GM19328 (cell line): ENCODE data around the gene CACNA1B.

Experiments
- ATAC-seq: cut with Tn5 transposase; IDR thresholded peaks from one replicate; pipeline ENCODE4 v1.9.1; 2021; ENCODE audit warnings: mild to moderate bottlenecking, moderate library complexity; ENCODE audit not compliant: unreplicated experiment

The CACNA1B gene

DNA sequence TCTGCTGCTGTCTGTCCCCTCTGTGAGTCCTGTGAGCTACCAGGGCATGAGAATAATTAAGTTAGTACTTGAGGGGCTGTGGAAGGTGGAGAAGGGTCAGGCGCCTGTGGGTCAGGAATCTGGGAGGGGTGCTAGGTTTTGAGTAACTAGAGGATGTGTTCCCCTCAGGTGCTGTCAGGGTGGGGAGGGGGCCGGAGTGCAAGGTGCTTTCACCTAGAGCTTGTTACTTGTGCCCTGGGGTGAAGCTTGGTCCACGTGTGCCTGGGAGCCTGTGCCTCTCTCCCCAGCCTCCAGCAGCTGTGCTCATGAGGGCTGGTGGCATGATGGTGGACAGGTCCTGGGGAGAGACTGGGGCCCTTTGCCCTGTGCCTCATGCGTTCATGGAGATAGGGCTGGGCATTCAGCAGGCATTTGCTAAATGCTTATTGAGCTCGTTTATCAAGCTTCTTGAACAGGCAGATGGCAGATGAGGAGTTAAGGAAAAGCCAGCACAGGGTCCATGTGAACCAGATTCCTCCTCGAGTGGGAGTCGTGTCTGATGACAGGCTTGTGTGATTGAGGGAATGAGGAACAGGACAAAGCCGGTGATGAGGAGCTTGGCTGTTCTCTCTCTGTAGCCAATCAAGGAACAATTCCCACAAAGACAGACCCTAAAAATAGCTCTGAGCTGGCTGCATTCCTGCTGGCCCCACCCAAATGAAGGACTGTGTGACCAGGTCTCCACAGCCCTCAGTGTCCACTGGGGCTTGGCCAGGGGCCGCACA is 40.9 kb downstream of the CACNA1B start:
- no peak for ATAC-seq

DNA sequence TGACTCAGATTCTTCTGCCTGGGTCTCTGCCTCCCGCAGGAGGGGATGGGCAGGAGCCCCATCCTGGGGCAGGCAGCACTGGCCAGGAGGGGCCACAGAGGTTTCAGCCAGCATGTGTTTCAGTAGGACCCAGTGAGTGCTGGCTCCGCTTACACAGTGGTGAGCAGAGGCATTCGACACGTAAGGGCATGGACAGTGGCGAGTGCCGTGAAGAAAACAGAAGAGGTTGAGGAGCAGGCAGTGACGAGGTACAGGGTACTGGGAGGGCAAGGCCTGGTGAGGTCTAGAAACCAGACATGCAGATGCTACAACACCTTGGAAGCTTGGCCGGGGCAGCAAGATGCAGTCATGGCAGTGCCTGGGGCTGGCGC is 41.5 kb downstream of the CACNA1B start:
- no peak for ATAC-seq

DNA sequence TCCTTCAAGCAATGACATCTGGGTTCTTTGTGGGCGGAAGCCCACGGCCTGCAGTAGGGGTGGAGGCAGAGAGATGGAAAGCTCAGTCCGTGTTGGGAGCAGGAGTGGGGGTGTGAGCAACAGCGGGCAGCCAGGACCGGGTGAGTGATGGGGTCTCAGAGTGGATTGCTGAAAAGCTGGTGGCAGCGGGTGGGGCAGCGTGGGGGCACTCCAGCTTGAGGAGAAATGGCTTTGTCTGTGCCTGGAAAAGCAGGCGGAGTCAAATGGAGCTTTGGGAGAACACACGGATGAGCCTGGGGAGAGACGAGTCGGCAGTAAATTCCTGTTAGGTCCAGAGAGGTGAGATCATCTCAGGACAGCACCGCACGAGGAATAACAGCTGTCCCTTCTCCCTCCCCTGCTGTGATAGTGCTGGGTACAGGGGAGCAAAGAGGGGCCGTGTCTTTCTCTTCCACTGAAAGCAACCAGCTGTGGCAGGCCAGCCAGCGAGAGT is 42.1 kb downstream of the CACNA1B start:
- no peak for ATAC-seq

DNA sequence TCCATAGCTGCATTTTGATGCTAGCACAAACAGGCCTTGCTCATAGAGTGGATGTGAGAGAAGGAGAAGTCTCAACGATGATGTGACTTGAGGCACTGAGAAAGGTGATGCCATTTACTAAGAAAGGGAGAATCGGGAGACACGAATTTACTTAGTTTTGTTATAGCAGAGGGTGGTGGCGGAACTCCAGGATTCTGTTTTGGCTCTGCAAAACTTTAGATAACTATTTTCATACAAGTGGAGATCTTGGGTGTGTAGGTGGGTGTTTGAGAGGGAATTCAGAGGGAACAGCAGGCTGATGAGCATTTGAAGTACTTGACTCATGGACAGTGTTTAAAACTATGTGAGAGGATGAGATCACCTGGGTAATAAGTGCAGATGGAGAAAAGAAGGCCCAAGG is 43.2 kb downstream of the CACNA1B start:
- ATAC-seq, result no peak

DNA sequence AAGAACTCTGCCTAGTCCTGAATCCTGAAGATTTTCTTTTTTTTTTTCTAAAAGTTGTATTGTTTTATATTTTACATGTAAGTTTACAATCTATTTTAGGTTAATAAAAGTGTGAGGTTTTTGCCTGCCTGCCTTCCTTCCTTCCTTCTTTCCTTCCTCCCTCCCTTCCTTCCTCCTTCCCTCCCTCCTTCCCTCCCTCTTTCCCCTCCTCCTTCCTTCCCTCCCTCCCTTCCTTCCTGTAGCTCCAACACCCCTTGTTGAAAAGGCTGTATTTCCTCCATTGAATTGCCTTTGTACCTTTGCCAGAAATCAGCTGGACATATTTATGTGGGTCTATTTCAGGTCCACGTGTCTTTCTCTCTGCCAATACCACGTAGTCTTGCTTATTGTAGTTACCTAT is 46.6 kb downstream of the CACNA1B start:
- ATAC-seq, result no peak

DNA sequence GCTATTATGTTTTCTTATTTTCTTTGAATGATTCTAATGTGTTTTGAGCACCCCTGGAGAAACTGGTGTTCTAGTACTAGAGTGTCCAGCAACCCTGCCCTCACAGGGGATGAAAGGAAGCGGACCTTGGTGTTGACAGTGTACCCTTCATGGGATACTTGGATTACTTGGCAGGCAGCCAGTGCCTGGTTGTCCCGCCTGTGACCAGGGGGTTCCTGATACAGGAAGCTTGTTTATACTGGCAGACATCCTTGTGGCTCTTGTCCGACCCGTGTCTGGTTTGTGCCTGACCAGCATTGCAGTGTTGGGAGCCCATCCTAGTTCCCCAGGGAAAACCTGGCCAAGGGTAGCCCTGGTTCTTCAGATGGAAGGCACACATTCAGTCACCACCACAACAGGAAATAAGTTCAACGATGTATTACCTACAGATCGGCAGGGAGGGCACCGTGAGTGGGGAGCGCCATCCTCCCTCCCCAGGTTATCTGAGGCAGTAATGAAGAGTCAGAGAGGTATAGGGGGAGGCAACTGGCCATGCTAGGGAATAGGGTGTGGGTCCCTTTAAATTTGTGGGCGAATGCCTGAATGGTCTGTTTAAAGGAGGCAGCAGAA is 47.3 kb downstream of the CACNA1B start:
- no peak for ATAC-seq

GRCh38 chr9:137943655-137944054 is 66.1 kb downstream of the CACNA1B start:
- no peak for ATAC-seq

DNA sequence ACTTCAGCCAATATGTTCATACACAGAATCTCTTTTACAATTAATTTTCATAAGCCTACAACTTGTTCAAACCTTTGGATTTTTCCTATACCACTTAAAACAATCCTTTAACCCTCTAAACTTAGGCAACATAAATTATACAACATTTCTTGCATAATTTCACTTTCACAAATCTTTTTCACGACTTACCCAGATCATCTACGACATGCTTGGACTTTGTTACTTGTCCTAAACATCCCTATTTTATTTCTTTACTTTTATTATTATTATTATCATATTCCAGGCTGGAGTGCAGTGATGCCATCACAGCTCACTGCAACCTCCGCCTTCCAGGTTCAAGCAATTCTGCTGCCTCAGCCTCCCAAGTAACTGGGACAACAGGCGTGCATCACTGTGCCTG is 68.0 kb downstream of the CACNA1B start:
- ATAC-seq, result no peak

DNA sequence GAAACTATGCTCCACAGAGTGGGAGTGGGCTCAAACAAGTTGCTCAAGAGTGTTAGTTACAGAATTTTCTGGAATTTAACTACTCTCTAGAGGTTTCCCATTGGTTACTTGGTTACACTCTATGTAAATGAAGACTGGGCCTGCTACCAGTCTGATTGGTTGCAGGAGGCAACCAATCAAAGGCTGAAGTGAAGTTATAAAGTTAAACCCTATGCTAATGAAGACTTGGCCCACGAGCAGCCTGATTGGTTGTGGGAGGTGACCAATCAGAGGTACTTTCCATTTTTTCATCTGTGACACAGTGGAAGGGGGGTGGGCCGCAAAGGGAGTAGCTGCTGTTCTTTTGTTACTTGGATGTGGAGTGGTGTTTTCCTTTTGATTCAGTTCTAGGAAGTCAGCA is 69.4 kb downstream of the CACNA1B start:
- no peak for ATAC-seq

DNA sequence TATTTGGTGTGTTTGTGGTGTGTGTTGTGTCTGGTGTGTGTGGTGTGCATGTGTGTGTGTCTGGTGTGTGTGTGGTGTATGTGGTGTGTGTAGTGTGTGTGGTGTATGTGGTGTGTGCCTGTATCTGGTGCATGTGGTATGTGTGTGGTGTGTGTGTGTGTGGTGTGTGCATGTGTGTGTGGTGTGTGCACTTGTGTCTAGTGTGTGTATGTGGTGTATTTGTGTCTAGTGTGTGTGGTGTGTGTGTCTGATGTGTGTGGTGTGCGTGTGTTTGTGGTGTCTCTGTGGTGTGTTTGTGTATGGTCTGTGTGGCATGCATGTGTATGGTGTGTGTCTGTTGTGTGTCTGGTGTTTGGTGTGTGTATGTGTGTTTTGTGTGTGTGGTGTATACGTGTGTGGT is 71.1 kb downstream of the CACNA1B start:
- ATAC-seq, result no peak

DNA sequence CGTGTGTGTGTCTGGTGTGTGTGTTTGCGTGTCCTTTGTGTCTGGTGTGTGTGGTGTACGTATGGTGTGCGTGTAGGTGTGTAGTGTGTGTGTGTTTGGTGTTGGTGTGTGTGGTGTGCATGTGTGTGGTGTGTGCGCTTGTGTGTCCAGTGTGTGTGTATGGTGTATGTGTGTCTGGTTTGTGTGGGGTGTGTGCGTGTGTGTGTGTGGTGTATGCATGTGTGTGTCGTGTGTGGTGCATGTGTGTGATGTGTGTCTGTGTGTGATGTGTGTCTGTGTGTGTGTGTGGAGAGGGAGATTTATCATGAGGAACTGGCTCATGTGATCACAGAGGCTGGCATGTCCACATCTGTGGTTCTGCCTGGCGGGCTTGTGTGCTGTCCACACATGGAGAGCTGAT is 71.7 kb downstream of the CACNA1B start:
- ATAC-seq, result no peak

GRCh38 chr9:137951107-137951506 is 73.5 kb downstream of the CACNA1B start:
- ATAC-seq, result no peak

- no peak for ATAC-seq
Measured at GRCh38 chr9:137951597-137952490, 74.3 kb downstream of the CACNA1B start.

DNA sequence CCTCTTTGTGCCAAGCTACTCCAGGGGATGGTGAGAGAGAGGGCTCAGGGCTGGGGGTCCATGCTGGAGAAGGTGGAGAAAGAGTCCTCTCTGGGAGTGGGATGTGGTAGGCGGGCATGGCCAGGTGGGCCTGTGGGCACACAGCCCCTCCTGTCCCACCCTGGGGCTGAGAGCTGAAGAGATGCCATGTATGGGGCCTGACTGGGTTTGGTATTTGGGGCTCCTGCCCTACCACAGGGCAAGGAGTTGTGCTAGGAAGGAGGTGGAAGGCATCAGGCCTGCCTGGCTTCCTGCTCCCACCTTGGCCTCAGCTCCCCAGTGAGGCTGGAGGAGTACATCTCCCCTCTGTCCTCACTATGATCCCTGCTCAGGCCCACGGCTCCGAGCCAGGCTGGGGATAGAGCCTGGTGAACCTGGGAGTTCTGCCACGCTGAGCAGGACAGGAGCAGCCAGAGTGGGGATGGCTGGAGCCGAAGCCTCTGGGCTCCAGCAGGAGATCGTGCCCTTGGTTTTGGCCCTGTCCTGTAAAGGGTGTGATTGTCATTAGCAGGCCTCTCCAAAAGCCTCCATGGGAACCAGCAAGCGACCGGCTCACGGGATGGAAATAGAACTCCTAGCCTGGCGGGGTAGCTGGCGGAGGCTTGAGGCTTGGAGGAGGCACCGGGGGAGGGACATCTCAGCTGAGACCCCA is 75.5 kb downstream of the CACNA1B start:
- no peak for ATAC-seq

- no peak for ATAC-seq
Measured at GRCh38 chr9:137953683-137954438, 76.3 kb downstream of the CACNA1B start.

DNA sequence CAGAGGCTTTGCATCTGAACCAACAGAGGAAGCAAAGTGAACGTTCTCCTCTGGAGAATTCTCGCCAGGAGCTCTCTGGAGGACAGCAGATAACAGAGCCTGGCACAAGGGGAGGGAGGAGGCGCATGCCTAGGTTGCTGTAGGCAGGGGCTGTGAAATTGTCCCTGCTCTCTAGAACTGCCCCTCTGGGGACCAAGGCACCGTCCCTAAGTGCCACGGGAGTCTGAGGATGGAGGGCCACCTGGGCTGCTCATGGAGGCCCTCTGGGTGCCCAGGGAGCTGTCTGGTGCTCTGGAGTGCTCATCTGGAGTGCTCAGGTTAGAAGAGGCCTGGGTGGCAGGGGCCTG is 77.6 kb downstream of the CACNA1B start:
- no peak for ATAC-seq

DNA sequence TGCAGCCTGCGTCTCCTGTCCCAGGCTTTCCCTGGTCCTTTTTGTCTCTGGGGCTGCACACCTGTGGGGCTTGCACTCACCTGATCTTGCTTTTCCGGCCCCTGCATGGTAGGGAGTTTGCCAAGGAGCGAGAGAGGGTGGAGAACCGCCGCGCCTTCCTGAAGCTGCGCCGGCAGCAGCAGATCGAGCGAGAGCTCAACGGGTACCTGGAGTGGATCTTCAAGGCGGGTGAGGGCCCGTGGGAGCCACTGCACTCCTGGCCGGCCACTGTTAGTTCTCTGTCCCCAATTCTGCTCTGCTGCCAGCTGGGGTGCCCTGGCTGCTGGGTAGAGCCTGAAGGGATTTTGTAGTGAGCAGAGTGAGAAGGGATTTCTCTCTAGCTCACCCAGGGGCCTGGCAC is 78.0 kb downstream of the CACNA1B start:
- no peak for ATAC-seq

DNA sequence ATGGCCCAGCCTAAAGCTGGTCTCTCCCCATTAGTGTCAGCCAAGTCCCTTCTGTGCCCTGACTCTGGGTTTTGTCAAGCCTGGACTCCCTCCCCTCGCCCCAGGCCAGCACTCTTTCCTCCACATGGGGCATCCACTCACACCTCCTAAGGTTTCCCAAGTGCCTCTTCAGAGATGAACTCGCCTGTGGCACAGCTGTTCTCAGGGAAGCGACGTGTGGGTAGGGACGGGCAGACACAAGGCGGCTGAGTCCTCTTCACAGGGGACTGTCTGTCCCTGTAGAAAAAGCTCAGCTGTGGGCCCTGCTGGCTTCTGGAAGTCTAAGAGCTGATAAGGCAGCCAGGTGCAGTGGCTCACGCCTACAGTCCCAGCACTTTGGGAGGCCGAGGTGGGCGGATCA is 78.5 kb downstream of the CACNA1B start:
- no peak for ATAC-seq

DNA sequence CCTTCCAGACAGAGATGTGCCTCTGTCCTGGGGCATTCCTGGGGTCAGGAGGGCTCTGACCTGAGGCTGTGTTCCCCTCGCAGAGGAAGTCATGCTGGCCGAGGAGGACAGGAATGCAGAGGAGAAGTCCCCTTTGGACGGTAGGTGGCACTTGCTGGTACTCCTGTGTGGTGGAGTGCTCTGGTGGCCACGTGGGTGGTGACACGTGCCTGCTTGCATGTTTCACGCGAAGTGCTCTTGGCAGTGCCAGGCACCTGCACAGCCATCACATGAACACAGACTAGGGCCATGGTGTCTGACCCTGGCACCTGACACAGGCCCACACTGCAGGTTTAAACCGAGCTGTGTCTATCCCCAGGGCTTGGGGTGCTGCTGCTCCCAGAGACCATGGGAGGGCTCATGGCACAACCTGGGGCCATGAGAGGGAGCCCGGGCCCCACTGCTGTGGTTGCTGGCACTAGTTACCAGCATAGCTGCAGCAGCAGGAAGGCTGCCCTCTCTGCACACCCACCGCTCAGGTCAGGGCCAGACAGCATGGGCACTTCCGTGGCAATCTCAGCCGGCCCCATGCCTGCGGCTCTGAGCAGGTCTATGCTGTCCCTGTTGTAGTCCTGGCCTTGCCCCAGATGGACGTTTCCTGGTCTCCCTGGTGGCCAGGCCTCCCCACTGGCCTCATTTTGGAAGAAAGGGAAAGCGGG is 79.3 kb downstream of the CACNA1B start:
- no peak for ATAC-seq
